ENCODE measurements around the gene UBE4B.

DNA sequence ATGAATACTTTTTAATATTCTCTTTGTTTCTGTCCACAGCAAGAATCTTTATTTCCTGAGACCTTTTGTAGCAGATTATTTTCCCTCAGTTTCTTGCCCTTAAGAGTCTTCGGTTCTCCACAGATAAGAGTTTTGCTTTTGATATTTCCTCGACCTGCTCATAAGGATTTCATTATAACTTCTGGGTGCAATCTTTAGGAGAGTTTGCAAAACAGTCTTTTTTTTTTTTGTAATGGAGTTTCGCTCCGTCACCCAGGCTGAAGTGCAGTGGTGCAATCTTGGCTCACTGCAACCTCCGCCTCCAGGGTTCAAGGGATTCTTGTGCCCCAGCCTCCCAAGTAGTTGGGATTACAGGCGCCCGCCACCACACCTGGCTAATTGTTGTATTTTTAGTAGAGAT, 10.1 kb upstream of the UBE4B start:
- TF ChIP-seq, protein P1, sequence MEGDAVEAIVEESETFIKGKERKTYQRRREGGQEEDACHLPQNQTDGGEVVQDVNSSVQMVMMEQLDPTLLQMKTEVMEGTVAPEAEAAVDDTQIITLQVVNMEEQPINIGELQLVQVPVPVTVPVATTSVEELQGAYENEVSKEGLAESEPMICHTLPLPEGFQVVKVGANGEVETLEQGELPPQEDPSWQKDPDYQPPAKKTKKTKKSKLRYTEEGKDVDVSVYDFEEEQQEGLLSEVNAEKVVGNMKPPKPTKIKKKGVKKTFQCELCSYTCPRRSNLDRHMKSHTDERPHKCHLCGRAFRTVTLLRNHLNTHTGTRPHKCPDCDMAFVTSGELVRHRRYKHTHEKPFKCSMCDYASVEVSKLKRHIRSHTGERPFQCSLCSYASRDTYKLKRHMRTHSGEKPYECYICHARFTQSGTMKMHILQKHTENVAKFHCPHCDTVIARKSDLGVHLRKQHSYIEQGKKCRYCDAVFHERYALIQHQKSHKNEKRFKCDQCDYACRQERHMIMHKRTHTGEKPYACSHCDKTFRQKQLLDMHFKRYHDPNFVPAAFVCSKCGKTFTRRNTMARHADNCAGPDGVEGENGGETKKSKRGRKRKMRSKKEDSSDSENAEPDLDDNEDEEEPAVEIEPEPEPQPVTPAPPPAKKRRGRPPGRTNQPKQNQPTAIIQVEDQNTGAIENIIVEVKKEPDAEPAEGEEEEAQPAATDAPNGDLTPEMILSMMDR (IDR thresholded peaks at IDR 0.05; ENCODE audit: low read depth, low read length): no peak
- no peak for TF ChIP-seq EZH2phosphoT487 (IDR thresholded peaks at IDR 0.05; ENCODE audit: low read depth)

Measured in OCI-LY3 (cell line).